Umbilical cord (tissue), 2 donors: ENCODE measurements around the gene DRAXIN. TPM values are rescaled to one million over a fixed set of nuclear protein-coding genes. Genes with fewer than 3 reads are reported as not detected.

Experiments used
- DNase-seq: peaks from one replicate; pipeline ENCODE4 v3.0.0-alpha.2; 2015; ENCODE audit warnings: low spot score
- total RNA-seq: library from RNA; depleted of rRNA; stranded (reverse); fragments of >200 nt; gene quantifications from one replicate; pipeline ENCODE4 v1.2.3, GENCODE V29; 2014; ENCODE audit warnings: low replicate concordance; ENCODE audit not compliant: insufficient read depth

Gene DRAXIN
- total RNA-seq, 1 donor from 2014 or later, result 1.4 TPM

GRCh38 chr1:11657654-11658053 lies 33.9 kb upstream of the DRAXIN start:
- no peak for DNase-seq

- no peak for DNase-seq
These were observed 33.0 kb upstream of the DRAXIN start for GRCh38 chr1:11658542-11658941.

- DNase-seq, result no peak
These were observed 31.8 kb upstream of the DRAXIN start for GRCh38 chr1:11659748-11660147.

DNA sequence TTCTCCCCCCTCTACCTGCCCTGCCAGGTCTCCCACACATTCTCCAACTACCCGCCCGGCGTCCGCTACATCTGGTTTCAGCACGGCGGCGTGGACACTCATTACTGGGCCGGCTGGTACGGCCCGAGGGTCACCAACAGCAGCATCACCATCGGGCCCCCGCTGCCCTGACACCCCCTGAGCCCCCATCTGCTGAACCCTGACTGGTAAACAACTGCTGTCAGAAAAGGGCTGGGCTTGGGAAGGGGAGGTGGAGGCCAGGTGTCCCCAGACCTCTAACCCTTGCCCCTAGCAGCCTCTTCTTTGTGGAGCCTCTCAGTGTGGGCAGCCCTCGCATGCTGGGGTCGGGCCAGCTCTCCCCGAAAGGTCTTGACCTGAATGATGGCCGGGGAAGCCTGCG lies 30.4 kb upstream of the DRAXIN start:
- no peak for DNase-seq

DNA sequence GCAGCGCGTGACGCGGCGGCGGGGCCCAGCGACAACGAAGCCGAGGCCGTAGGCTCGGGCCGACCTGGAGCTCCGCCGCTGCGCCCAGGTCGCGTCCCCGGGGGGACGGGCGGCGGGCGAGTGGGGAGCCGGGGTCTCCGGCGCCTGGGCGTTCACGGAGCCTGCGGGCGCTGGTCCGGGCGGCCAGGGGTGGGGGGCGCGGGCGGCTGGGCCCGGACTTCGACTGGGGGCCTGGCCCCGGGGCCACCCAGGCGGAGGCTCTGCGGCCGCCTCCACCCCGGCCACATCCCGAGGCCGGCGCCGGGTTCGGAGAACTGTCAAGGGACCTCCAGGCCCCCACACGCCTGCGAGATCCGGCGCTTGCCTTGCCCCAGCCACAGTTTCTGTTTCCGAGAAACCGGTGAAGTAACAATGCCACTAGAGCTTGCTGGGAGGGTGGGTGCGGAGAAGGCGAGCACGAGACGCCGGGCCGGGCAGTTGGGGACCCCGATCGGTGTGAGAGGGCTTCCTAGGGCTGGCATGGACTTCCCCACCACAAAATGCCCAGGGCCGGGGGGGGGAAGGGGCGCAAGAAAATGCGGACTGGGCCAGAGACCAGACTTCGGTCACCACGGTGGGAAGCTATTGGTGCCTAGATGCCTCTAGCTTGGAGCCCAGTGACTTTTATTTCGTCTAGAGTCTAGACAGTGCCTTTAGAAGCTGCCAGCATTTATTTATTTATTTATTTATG lies 27.0 kb upstream of the DRAXIN start:
- peak; percentile 44 for DNase-seq

GRCh38 chr1:11668516-11668915 lies 23.0 kb upstream of the DRAXIN start:
- no peak for DNase-seq

GRCh38 chr1:11670747-11671146 lies 20.8 kb upstream of the DRAXIN start:
- no peak for DNase-seq

DNA sequence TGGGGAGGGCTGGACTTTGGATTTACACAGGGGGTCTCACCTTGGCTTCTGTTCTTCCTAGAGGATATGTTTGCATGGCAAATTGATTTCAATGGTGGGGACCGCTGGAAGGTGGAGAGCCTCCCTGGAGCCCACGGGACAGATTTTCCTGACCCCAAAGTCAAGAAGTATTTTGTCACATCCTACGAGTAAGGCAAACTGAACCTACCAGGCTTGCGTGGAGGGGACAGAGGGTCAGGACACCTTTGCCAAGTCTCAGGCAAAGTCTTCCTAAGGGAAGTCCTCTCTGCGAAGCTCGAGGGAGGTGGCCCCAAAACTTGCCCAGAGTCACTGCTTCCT lies 20.3 kb upstream of the DRAXIN start:
- DNase-seq, result no peak

- no peak for DNase-seq
These were observed 19.8 kb upstream of the DRAXIN start for GRCh38 chr1:11671544-11672286.

DNA sequence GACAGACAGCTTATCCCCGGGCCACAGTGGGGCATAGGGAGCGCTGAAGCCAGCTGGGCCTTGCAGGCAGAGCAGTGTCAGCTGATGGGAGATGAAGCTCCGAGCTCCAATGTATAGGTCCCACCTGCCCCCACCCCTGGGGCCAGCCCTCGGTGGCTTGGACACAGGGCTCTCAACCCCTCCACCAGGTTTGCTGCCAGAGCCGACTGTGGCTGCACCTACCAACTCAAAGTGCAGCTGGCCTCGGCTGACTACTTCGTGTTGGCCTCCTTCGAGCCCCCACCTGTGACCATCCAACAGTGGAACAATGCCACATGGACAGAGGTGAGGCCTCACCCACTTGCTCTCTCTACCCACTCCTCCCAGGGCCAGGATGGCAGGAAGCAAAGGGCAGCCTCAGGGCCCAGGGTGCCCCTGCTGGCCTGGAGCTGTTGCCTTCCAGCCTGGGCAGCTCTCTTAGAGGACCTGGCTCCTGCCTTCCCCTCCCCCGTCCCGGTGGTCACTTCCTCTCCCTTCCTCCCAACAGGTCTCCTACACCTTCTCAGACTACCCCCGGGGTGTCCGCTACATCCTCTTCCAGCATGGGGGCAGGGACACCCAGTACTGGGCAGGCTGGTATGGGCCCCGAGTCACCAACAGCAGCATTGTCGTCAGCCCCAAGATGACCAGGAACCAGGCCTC lies 18.3 kb upstream of the DRAXIN start:
- DNase-seq, result no peak

- DNase-seq, result no peak
These were observed 17.0 kb upstream of the DRAXIN start for GRCh38 chr1:11674488-11674887.

DNA sequence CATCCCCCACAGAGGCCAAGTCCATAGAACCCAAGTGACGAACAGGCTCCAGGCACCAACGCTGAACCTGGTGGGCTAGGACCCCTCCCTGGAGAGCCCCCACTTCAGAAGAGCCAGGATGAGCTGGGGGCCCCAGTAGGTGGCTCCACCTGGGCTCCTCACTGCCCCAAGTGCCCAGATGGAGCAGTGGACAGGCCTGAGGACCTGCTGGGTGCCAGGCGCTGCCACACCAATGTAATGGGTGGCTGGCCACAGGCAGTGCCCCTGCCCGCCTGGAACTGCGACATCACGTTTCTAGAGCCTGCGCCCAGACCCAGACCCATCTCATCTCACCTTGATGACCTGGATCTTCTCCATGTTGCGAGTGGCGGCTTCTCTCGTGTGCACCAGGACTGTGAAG lies 16.2 kb upstream of the DRAXIN start:
- no peak for DNase-seq

GRCh38 chr1:11676386-11677103 lies 15.0 kb upstream of the DRAXIN start:
- DNase-seq, result no peak

DNA sequence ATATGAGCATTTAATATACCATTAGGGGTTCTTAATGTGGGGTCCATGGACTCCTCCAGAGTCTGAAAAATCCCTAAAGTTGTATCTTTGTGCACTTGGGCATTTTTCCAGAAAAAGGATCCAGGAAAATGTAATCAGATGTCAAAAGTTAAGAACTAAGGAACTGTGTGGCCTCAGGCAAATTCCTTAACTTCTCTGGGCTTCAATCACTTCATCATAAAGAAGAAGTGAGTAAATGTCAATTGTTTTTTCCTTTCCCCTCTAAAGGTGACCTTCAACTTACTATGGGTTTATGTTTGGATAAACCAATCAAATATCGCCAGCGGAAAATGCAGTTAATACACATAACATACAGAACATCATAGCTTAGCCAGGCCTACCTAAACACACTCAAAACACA lies 13.1 kb upstream of the DRAXIN start:
- no peak for DNase-seq

DNA sequence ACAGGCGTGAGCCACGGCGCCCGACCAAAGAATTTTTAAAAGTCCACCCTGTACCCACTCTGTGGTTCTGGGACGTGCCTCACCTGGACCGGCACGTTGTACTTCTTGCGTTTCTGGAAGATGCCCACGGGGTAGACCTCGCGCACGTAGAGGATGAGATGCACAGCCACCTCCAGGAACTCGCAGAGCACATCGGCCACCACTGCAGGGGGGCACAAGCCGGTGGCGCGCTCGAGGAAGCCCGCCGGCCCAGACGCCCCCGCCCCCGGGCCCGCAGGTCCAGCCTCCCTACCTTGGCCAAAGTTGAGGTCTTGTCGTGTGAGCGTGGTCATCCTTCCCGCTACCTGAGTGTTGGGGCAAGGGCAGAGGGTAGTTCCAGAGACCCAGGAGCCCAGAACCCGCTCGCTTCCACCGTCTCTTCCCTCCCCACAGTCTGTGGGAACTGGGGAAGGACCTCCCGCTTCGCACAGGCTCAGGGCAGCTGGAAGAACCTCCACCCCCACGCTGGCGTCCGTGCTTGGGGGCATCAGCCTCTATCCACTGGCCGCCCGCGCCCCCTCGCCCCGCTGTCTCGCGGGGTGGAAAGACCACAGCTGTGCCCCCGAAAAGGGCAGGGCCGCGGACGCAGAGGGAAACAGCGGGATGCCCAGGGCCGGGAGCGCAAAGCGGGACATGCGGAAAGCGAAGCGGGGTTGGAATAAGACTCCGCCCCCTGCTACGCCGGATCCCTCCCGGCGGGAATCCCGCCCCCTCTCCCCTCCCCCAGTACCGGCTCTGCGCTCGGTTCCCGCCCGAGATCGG lies 11.0 kb upstream of the DRAXIN start:
- no peak for DNase-seq

DNA sequence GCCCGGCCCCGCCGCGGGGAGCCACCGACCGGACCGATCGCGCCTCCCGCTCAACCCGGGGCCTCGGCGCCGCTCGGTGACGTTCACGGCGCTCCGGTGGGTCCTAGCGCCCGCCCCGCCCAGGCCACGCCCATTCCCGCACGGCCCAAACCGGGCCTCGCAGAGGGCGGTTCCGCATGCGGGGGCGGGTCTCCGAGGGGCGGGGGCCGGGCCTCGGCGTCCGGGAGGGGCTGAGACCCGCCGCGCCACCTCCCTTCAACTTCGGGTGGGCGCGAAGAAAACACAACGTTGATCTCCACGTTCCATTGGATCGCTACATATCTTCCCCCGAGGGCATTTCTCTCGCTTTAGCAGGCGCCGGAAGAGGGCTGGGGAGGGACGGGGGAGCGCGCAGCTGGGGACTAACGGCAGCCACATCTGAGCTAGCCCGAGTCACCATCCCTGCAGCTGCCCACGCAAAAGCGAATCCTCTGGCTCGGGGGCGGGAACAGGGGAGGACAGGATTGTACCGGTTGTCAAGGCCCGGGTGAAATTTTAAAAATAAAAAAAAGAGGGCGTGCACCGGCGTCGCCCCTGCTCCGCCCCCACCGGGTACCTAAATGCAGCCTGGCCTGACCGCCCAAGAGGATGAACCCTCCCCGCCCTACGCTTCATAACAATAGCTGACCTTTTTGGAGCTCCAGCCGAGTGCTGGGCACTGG lies 10.3 kb upstream of the DRAXIN start, which contains the start of gene MAD2L2:
TSS of gene MAD2L2 (minus strand) at position 78 of the 701 bp plus-strand sequence. CDS start 547 bp downstream, outside the sequence.
- DNase-seq, result peak; percentile 86

- no peak for DNase-seq
These were observed 9.2 kb upstream of the DRAXIN start for GRCh38 chr1:11682287-11682771.

- no peak for DNase-seq
These were observed 8.7 kb upstream of the DRAXIN start for GRCh38 chr1:11682799-11683198.

DNA sequence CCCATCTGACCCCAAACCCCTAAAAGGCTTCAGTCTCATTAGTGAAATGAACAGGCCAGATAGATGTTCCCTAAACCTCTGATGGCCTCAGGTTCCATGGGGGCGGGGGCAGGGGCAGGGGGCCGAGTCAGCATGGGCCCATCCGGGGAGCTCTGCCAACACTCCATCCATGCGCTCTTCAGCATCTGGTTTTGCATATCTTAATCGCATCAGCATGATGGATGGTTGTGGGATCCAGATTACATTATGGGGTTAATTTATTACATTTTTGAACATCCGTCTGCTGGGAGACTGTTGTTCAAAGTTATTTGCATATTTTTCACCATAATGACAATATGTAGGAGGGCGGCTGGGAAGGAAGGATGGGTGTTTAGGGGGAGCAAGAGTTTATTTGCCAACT lies 7.4 kb upstream of the DRAXIN start:
- DNase-seq, result no peak

- DNase-seq, result no peak
These were observed 6.2 kb upstream of the DRAXIN start for GRCh38 chr1:11685210-11685752.
